GM18519 (cell line): ENCODE measurements around the gene SCG2.

Source experiments
- ATAC-seq: cut with Tn5 transposase; IDR thresholded peaks from one replicate; pipeline ENCODE4 v1.9.1; 2021; ENCODE audit warnings: mild to moderate bottlenecking, moderate library complexity; ENCODE audit not compliant: unreplicated experiment, low FRiP score

Gene SCG2

GRCh38 chr2:223582001-223582400 lies 20.2 kb downstream of the SCG2 start:
- ATAC-seq: no peak

GRCh38 chr2:223580951-223581350 lies 21.2 kb downstream of the SCG2 start:
- no peak for ATAC-seq

- ATAC-seq: no peak
Observed at GRCh38 chr2:223578846-223579245, 23.3 kb downstream of the SCG2 start.

GRCh38 chr2:223576873-223577272 lies 25.3 kb downstream of the SCG2 start:
- ATAC-seq: no peak

GRCh38 chr2:223570784-223571183 lies 31.4 kb downstream of the SCG2 start:
- ATAC-seq: no peak

- ATAC-seq: no peak
Observed at GRCh38 chr2:223566396-223566795, 35.8 kb downstream of the SCG2 start.

GRCh38 chr2:223563462-223563861 lies 38.7 kb downstream of the SCG2 start:
- no peak for ATAC-seq

GRCh38 chr2:223562078-223562477 lies 40.1 kb downstream of the SCG2 start:
- ATAC-seq: no peak

GRCh38 chr2:223560749-223561435 lies 41.3 kb downstream of the SCG2 start:
- ATAC-seq: no peak

GRCh38 chr2:223558970-223559369 lies 43.2 kb downstream of the SCG2 start:
- ATAC-seq: no peak

- ATAC-seq: no peak
Observed at GRCh38 chr2:223554923-223555322, 47.2 kb downstream of the SCG2 start.

GRCh38 chr2:223549215-223549614 lies 52.9 kb downstream of the SCG2 start:
- ATAC-seq: no peak

GRCh38 chr2:223548194-223548593 lies 54.0 kb downstream of the SCG2 start:
- no peak for ATAC-seq
